Measurements from ENCODE around the gene DIP2B. TPM values are rescaled to one million over a fixed set of nuclear protein-coding genes. Genes with fewer than 3 reads are reported as not detected.

The DIP2B gene
- polyA plus RNA-seq, 1 donor from 2014 or later = 44.0 TPM

GRCh38 chr12:50784501-50784900 lies 279.7 kb downstream of the DIP2B start:
- H3K27me3 ChIP-seq (ENCODE audit: insufficient read depth, low read depth, low read length) = no peaks in the 10 kb centered on the region
- no peaks in the 10 kb centered on the region for H3K36me3 ChIP-seq (ENCODE audit: insufficient read depth, low read length)
- H3K9me3 ChIP-seq (ENCODE audit: low read length) = no peaks in the 10 kb centered on the region
- H3K4me2 ChIP-seq (ENCODE audit: low read length) = no peak overlapping the region
- no peak overlapping the region for H3K27ac ChIP-seq (ENCODE audit: low read length)
- H3K79me2 ChIP-seq (replicated peaks; ENCODE audit: insufficient read depth, low read length) = no peaks in the 10 kb centered on the region
- no peaks in the 10 kb centered on the region for H3K9me2 ChIP-seq (ENCODE audit: insufficient read depth, low read length)
- H3K4me3 ChIP-seq (ENCODE audit: low read length) = no peak overlapping the region
- no peaks in the 10 kb centered on the region for H3F3A ChIP-seq (ENCODE audit: insufficient read depth, low read length, poor library complexity, severe bottlenecking)
- TF ChIP-seq TAF1 (IDR thresholded peaks at IDR 0.05; ENCODE audit: low read depth) (no peak), POLR2AphosphoS5 (IDR thresholded peaks at IDR 0.05) (no peak), MXI1 (conservative IDR thresholded peaks at IDR 0.05; ENCODE audit: poor library complexity, severe bottlenecking) (no peak), CTCF (IDR thresholded peaks at IDR 0.05; ENCODE audit: poor library complexity, severe bottlenecking) (no peak), SMC3 (conservative IDR thresholded peaks at IDR 0.05; ENCODE audit: poor library complexity) (no peak), EZH2 (IDR thresholded peaks at IDR 0.05; ENCODE audit: borderline replicate concordance, insufficient read depth, low read length, poor library complexity, severe bottlenecking) (no peak), EP300 (conservative IDR thresholded peaks at IDR 0.05; ENCODE audit: poor library complexity, severe bottlenecking) (no peak), RAD21 (conservative IDR thresholded peaks at IDR 0.05) (no peak)
- TF ChIP-seq, protein P1, sequence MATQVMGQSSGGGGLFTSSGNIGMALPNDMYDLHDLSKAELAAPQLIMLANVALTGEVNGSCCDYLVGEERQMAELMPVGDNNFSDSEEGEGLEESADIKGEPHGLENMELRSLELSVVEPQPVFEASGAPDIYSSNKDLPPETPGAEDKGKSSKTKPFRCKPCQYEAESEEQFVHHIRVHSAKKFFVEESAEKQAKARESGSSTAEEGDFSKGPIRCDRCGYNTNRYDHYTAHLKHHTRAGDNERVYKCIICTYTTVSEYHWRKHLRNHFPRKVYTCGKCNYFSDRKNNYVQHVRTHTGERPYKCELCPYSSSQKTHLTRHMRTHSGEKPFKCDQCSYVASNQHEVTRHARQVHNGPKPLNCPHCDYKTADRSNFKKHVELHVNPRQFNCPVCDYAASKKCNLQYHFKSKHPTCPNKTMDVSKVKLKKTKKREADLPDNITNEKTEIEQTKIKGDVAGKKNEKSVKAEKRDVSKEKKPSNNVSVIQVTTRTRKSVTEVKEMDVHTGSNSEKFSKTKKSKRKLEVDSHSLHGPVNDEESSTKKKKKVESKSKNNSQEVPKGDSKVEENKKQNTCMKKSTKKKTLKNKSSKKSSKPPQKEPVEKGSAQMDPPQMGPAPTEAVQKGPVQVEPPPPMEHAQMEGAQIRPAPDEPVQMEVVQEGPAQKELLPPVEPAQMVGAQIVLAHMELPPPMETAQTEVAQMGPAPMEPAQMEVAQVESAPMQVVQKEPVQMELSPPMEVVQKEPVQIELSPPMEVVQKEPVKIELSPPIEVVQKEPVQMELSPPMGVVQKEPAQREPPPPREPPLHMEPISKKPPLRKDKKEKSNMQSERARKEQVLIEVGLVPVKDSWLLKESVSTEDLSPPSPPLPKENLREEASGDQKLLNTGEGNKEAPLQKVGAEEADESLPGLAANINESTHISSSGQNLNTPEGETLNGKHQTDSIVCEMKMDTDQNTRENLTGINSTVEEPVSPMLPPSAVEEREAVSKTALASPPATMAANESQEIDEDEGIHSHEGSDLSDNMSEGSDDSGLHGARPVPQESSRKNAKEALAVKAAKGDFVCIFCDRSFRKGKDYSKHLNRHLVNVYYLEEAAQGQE (IDR thresholded peaks at IDR 0.05; ENCODE audit: borderline replicate concordance) = no peak
- no peaks in the 10 kb centered on the region for H4K20me1 ChIP-seq (ENCODE audit: insufficient read depth)
- H2AFZ ChIP-seq (ENCODE audit: low read depth, low read length) = no peak overlapping the region
- no peak overlapping the region for H3K9ac ChIP-seq (ENCODE audit: low read length)

DNA sequence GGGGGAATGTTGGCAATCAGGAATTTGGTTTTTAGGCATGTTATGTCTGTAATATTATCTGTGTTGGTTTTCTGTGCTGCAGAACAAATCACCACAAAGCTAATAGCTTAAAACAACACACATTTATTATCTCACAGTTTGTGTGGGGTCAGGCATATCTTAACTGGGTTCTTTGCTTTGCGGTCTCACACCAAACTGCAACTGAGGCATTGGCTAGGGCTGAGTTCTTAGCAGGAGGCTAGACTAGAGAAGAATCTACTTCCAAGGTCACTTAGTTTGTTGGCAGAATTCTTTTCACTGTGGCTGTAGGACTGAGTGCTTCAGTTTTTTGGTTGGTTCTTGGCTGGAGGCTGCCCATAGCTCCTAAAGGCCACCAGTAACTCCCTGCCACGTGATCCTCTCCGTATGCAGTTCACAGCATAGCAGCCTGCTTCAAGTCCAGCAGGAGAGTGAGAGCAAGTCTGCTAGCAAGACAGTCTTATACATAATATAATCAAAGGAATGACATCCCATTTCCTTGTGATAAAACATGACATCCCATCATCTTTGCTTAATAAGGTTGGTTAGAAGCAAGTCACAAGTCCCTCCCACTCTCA lies 280.7 kb downstream of the DIP2B start:
- Histone ChIP-seq H3K36me3 (ENCODE audit: insufficient read depth, low read length) (no peaks in the 10 kb centered on the region), H3K9me3 (ENCODE audit: low read length) (no peaks in the 10 kb centered on the region), H3K27ac (ENCODE audit: low read length) (no peak overlapping the region), H3K9me2 (ENCODE audit: insufficient read depth, low read length) (no peaks in the 10 kb centered on the region), H2AFZ (ENCODE audit: low read depth, low read length) (no peak overlapping the region), H3K9ac (ENCODE audit: low read length) (no peak overlapping the region), H3K4me3 (ENCODE audit: low read length) (no peak overlapping the region), H3F3A (ENCODE audit: insufficient read depth, low read length, poor library complexity, severe bottlenecking) (no peaks in the 10 kb centered on the region), H4K20me1 (ENCODE audit: insufficient read depth) (no peaks in the 10 kb centered on the region), H3K27me3 (ENCODE audit: insufficient read depth, low read depth, low read length) (no peaks in the 10 kb centered on the region), H3K4me2 (ENCODE audit: low read length) (no peak overlapping the region), H3K79me2 (replicated peaks; ENCODE audit: insufficient read depth, low read length) (no peaks in the 10 kb centered on the region)
- TF ChIP-seq SMC3 (conservative IDR thresholded peaks at IDR 0.05; ENCODE audit: poor library complexity) (no peak), CTCF (IDR thresholded peaks at IDR 0.05; ENCODE audit: poor library complexity, severe bottlenecking) (no peak), TAF1 (IDR thresholded peaks at IDR 0.05; ENCODE audit: low read depth) (no peak), EZH2 (IDR thresholded peaks at IDR 0.05; ENCODE audit: borderline replicate concordance, insufficient read depth, low read length, poor library complexity, severe bottlenecking) (no peak), MXI1 (conservative IDR thresholded peaks at IDR 0.05; ENCODE audit: poor library complexity, severe bottlenecking) (no peak), RAD21 (conservative IDR thresholded peaks at IDR 0.05) (no peak), EP300 (conservative IDR thresholded peaks at IDR 0.05; ENCODE audit: poor library complexity, severe bottlenecking) (no peak), POLR2AphosphoS5 (IDR thresholded peaks at IDR 0.05) (no peak)
- TF ChIP-seq, protein P1 (IDR thresholded peaks at IDR 0.05; ENCODE audit: borderline replicate concordance) = no peak

All from neural cell (in vitro differentiated cells).